ENCODE results near the gene HYAL1. TPM values are rescaled to one million over a fixed set of nuclear protein-coding genes. Genes with fewer than 3 reads are reported as not detected.
A peak's percentile ranks its signal among the peaks of the same experiment; 100 is the strongest.
"Not testable (repeated sequence)": the region's sequence is repeated elsewhere in the genome, so short reads cannot be mapped to it uniquely, and the experiment has no call there.

HYAL1 gene
- total RNA-seq, 2 experiments from 2014 or later, result 0.28 to 0.35 TPM

GRCh38 chr3:50289130-50289529 lies 14.2 kb downstream of the HYAL1 start:
- DNase-seq, result no peak
- POLR2A ChIA-PET, result interaction anchor here (1.0 to 1.6 kb wide), 4 partner anchors 10 to 1210 kb away, joined by 3 to 5 read pairs (median 4); partner anchors contain the start of genes HYAL3 and NAA80
- Mint-ChIP-seq H3K27ac (no peak overlapping the region), H3K36me3 (ENCODE audit: low read depth) (peaks cover 17% of the 10 kb centered on the region), H3K4me3 (no peak overlapping the region), H3K9me3 (no peaks in the 10 kb centered on the region), H3K4me1 (peaks cover 27% of the 10 kb centered on the region), H3K27me3 (no peaks in the 10 kb centered on the region)
- CTCF ChIA-PET, result interaction anchor here (2.5 kb wide), 1 partner anchor 10 kb away, joined by 9 read pairs; the partner anchor contains the start of genes HYAL3 and NAA80

GRCh38 chr3:50288387-50289007 lies 14.9 kb downstream of the HYAL1 start:
- Mint-ChIP-seq H3K9me3 (no peaks in the 10 kb centered on the region), H3K27ac (no peak overlapping the region), H3K36me3 (ENCODE audit: low read depth) (peaks cover 17% of the 10 kb centered on the region), H3K4me3 (no peak overlapping the region), H3K27me3 (no peaks in the 10 kb centered on the region), H3K4me1 (peaks cover 27% of the 10 kb centered on the region)
- no peak for DNase-seq
- POLR2A ChIA-PET, result interaction anchor here (0.5 to 2.3 kb wide), 5 partner anchors 10 to 48 kb away, joined by 3 to 6 read pairs (median 4); partner anchors contain the start of genes HYAL3 and NAA80
- CTCF ChIA-PET, result interaction anchor here (2.5 kb wide), 1 partner anchor 10 kb away, joined by 9 read pairs; the partner anchor contains the start of genes HYAL3 and NAA80

GRCh38 chr3:50287262-50287661 lies 16.1 kb downstream of the HYAL1 start:
- POLR2A ChIA-PET, result interaction anchor here (2.3 kb wide), 1 partner anchor 10 kb away, joined by 6 read pairs; no protein-coding TSS in a partner anchor
- CTCF ChIA-PET, result no interaction called here
- peaks cover 13% of the 10 kb centered on the region for H3K36me3 Mint-ChIP-seq (ENCODE audit: low read depth)
- no peaks in the 10 kb centered on the region for H3K27me3 Mint-ChIP-seq
- H3K4me3 Mint-ChIP-seq, result no peak overlapping the region
- peaks cover 16% of the 10 kb centered on the region for H3K4me1 Mint-ChIP-seq
- DNase-seq, result no peak
- no peaks in the 10 kb centered on the region for H3K9me3 Mint-ChIP-seq
- no peak overlapping the region for H3K27ac Mint-ChIP-seq

GRCh38 chr3:50286322-50287227 lies 16.8 kb downstream of the HYAL1 start:
- Mint-ChIP-seq H3K9me3 (no peaks in the 10 kb centered on the region), H3K27ac (no peak overlapping the region), H3K27me3 (no peaks in the 10 kb centered on the region), H3K4me3 (no peak overlapping the region), H3K36me3 (ENCODE audit: low read depth) (peaks cover 13% of the 10 kb centered on the region), H3K4me1 (peaks cover 15% of the 10 kb centered on the region)
- ChIA-PET POLR2A (interaction anchor here (2.3 kb wide), 1 partner anchor 10 kb away, joined by 6 read pairs; no protein-coding TSS in a partner anchor), CTCF (no interaction called here)
- no peak for DNase-seq

- not testable (repeated sequence) for DNase-seq; H3K9me3 Mint-ChIP-seq; H3K27ac Mint-ChIP-seq; H3K4me1 Mint-ChIP-seq; H3K4me3 Mint-ChIP-seq; H3K27me3 Mint-ChIP-seq; H3K36me3 Mint-ChIP-seq (ENCODE audit: low read depth)
- POLR2A ChIA-PET, result interaction anchor here (1.0 kb wide), 1 partner anchor 11 kb away, joined by 3 read pairs; no protein-coding TSS in a partner anchor
- CTCF ChIA-PET, result interaction anchor here (0.7 to 1.2 kb wide), 3 partner anchors 9 to 37 kb away, joined by 3 to 6 read pairs (median 3); partner anchors contain the start of genes HYAL3 and NAA80
Measured at GRCh38 chr3:50284121-50284520, 19.3 kb downstream of the HYAL1 start.

- Mint-ChIP-seq H3K4me1 (peaks cover 14% of the 10 kb centered on the region), H3K4me3 (no peak overlapping the region), H3K27ac (no peak overlapping the region), H3K27me3 (peaks cover 34% of the 10 kb centered on the region), H3K9me3 (no peaks in the 10 kb centered on the region), H3K36me3 (ENCODE audit: low read depth) (no peaks in the 10 kb centered on the region)
- ChIA-PET CTCF (interaction anchor here (0.8 to 1.1 kb wide), 4 partner anchors 13 to 53 kb away, joined by 3 to 5 read pairs (median 4); partner anchors contain the start of gene IFRD2), POLR2A (interaction anchor here (0.6 to 2.3 kb wide), 5 partner anchors 12 to 63 kb away, joined by 3 to 12 read pairs (median 4); partner anchors contain the start of genes HYAL3 and NAA80)
- DNase-seq, result no peak
Measured at GRCh38 chr3:50279255-50280016, 23.9 kb downstream of the HYAL1 start.

- H3K36me3 Mint-ChIP-seq (ENCODE audit: low read depth), result no peaks in the 10 kb centered on the region
- POLR2A ChIA-PET, result interaction anchor here (1.2 to 2.3 kb wide), 3 partner anchors 13 to 20 kb away, joined by 4 to 12 read pairs (median 5); partner anchors contain the start of genes HYAL3 and NAA80
- DNase-seq, result no peak
- H3K4me1 Mint-ChIP-seq, result peaks cover 19% of the 10 kb centered on the region
- no peak within 1 kb of the TSS for H3K27ac Mint-ChIP-seq
- H3K27me3 Mint-ChIP-seq, result peaks cover 39% of the 10 kb centered on the region
- no peaks in the 10 kb centered on the region for H3K9me3 Mint-ChIP-seq
- no peak within 1 kb of the TSS for H3K4me3 Mint-ChIP-seq
- CTCF ChIA-PET, result interaction anchor here (0.9 to 1.3 kb wide), 4 partner anchors 20 to 86 kb away, joined by 3 to 4 read pairs (median 3); partner anchors contain the start of genes HYAL3 and NAA80
Measured at GRCh38 chr3:50278880-50279224, 24.5 kb downstream of the HYAL1 start, which contains the start of gene LSMEM2. LSMEM2 (plus strand) TSS chr3:50279087; CDS start chr3:50279114, 27 bp downstream.

GRCh38 chr3:50278123-50278879 lies 25.1 kb downstream of the HYAL1 start:
- POLR2A ChIA-PET, result interaction anchor here (1.4 to 2.3 kb wide), 3 partner anchors 17 to 32 kb away, joined by 3 to 12 read pairs (median 5); partner anchors contain the start of genes HYAL3 and NAA80
- H3K36me3 Mint-ChIP-seq (ENCODE audit: low read depth), result no peaks in the 10 kb centered on the region

GRCh38 chr3:50276762-50277101 lies 26.6 kb downstream of the HYAL1 start:
- Mint-ChIP-seq H3K9me3 (no peaks in the 10 kb centered on the region), H3K27ac (no peak overlapping the region), H3K4me1 (peaks cover 29% of the 10 kb centered on the region), H3K27me3 (peaks cover 48% of the 10 kb centered on the region), H3K36me3 (ENCODE audit: low read depth) (no peaks in the 10 kb centered on the region), H3K4me3 (no peak overlapping the region)
- no peak for DNase-seq
- ChIA-PET POLR2A (interaction anchor here (1.1 to 2.0 kb wide), 4 partner anchors 10 to 41 kb away, joined by 3 to 6 read pairs (median 5); partner anchors contain the start of genes HYAL3, IFRD2 and NAA80), CTCF (interaction anchor here (0.8 to 2.6 kb wide), 4 partner anchors 15 to 82 kb away, joined by 4 to 10 read pairs (median 6); partner anchors contain the start of genes HYAL3, IFRD2 and NAA80)

More at GRCh38 chr3:50278123-50278879, 25.1 kb downstream of the HYAL1 start:
- H3K9me3 Mint-ChIP-seq, result no peaks in the 10 kb centered on the region
- H3K27ac Mint-ChIP-seq, result no peak overlapping the region
- CTCF ChIA-PET, result interaction anchor here (0.9 to 1.3 kb wide), 3 partner anchors 21 to 86 kb away, joined by 3 read pairs; partner anchors contain the start of genes HYAL3 and NAA80
- DNase-seq, result no peak
- peaks cover 20% of the 10 kb centered on the region for H3K4me1 Mint-ChIP-seq
- H3K27me3 Mint-ChIP-seq, result peaks cover 42% of the 10 kb centered on the region
- no peak overlapping the region for H3K4me3 Mint-ChIP-seq

GRCh38 chr3:50275996-50276761 lies 27.2 kb downstream of the HYAL1 start:
- Mint-ChIP-seq H3K4me3 (no peak overlapping the region), H3K36me3 (ENCODE audit: low read depth) (no peaks in the 10 kb centered on the region), H3K27ac (no peak overlapping the region), H3K27me3 (peaks cover 48% of the 10 kb centered on the region), H3K4me1 (peaks cover 33% of the 10 kb centered on the region), H3K9me3 (no peaks in the 10 kb centered on the region)
- peak; percentile 44 for DNase-seq
- CTCF ChIA-PET, result interaction anchor here (1.2 to 2.6 kb wide), 4 partner anchors 16 to 82 kb away, joined by 3 to 10 read pairs (median 6); partner anchors contain the start of gene IFRD2
- POLR2A ChIA-PET, result interaction anchor here (1.1 to 2.0 kb wide), 5 partner anchors 11 to 156 kb away, joined by 3 to 6 read pairs (median 4); partner anchors contain the start of genes HYAL3, IFRD2 and NAA80

Data from activated CD4-positive, alpha-beta memory T cell treated with anti-CD3 and anti-CD28 coated beads, Interleukin-2, amount 10 ng/mL, durations not matched to agents 7 days and 5 days (primary cell).